H9 (cell line): ENCODE measurements around the gene TNFRSF6B. TPM values are rescaled to one million over a fixed set of nuclear protein-coding genes. Genes with fewer than 3 reads are reported as not detected.

Source experiments
- DNase-seq: peaks from one replicate; pipeline ENCODE4 v3.0.0-alpha.2; 2017
- H2AFZ ChIP-seq: one replicate; pipeline ENCODE4 v1.6.1; 2013; ENCODE audit warnings: mild to moderate bottlenecking, low read length, control low read depth, moderate library complexity
- H2AK5ac ChIP-seq: 2 replicates; pipeline ENCODE4 v1.6.1; 2013; ENCODE audit warnings: low read length, control low read depth, mixed read lengths; ENCODE audit not compliant: insufficient read length
- H2BK120ac ChIP-seq: one replicate; pipeline ENCODE4 v1.6.1; 2013; ENCODE audit warnings: low read depth, mild to moderate bottlenecking, low read length, control low read depth, inconsistent platforms; ENCODE audit not compliant: poor library complexity, severe bottlenecking
- H2BK12ac ChIP-seq: 2 replicates; pipeline ENCODE4 v1.6.1; 2013; ENCODE audit warnings: low read length, control low read depth, mixed read lengths, low read depth; ENCODE audit not compliant: insufficient read length
- H2BK15ac ChIP-seq: 2 replicates; pipeline ENCODE4 v1.6.1; 2013; ENCODE audit warnings: low read depth, low read length, control low read depth
- H2BK20ac ChIP-seq: one replicate; pipeline ENCODE4 v1.6.1; 2013; ENCODE audit warnings: low read depth, mild to moderate bottlenecking, low read length, control low read depth, inconsistent platforms; ENCODE audit not compliant: poor library complexity, severe bottlenecking
- H2BK5ac ChIP-seq: 2 replicates; pipeline ENCODE4 v1.6.1; 2013; ENCODE audit warnings: low read length, control low read depth, mixed read lengths; ENCODE audit not compliant: insufficient read length
- H3K14ac ChIP-seq: 2 replicates; pipeline ENCODE4 v1.6.1; 2013; ENCODE audit warnings: low read length, control low read depth; ENCODE audit not compliant: insufficient read depth
- H3K18ac ChIP-seq: 2 replicates; pipeline ENCODE4 v1.6.1; 2013; ENCODE audit warnings: low read depth, mild to moderate bottlenecking, mixed read lengths, low read length, control low read depth; ENCODE audit not compliant: insufficient read length
- H3K23ac ChIP-seq: 2 replicates; pipeline ENCODE4 v1.6.1; 2013; ENCODE audit warnings: low read length, control low read depth, mixed read lengths, low read depth; ENCODE audit not compliant: insufficient read length
- H3K23me2 ChIP-seq: 2 replicates; pipeline ENCODE4 v1.6.1; 2013; ENCODE audit warnings: low read depth, mild to moderate bottlenecking, mixed read lengths, low read length, control low read depth; ENCODE audit not compliant: insufficient read length, poor library complexity, severe bottlenecking
- H3K27ac ChIP-seq: 2 replicates; pipeline ENCODE4 v1.5.1; 2013; ENCODE audit warnings: low read length, control low read depth, mixed read lengths, low read depth; ENCODE audit not compliant: insufficient read length
- H3K27me3 ChIP-seq: 2 replicates; pipeline ENCODE4 v1.6.1; 2013; ENCODE audit warnings: low read length, control low read depth, inconsistent platforms; ENCODE audit not compliant: insufficient read depth
- H3K4ac ChIP-seq: 2 replicates; pipeline ENCODE4 v1.6.1; 2013; ENCODE audit warnings: low read depth, mild to moderate bottlenecking, control low read depth, inconsistent platforms, low read length, moderate library complexity
- H3K4me1 ChIP-seq: 2 replicates; pipeline ENCODE4 v1.6.1; 2013; ENCODE audit warnings: low read length, control low read depth, inconsistent platforms; ENCODE audit not compliant: insufficient read depth
- H3K4me2 ChIP-seq: 2 replicates; pipeline ENCODE4 v1.6.1; 2013; ENCODE audit warnings: low read length, control low read depth, mixed read lengths; ENCODE audit not compliant: insufficient read length, insufficient read depth
- H3K56ac ChIP-seq: 2 replicates; pipeline ENCODE4 v1.6.1; 2013; ENCODE audit warnings: low read depth, mild to moderate bottlenecking, mixed read lengths, low read length, control low read depth; ENCODE audit not compliant: insufficient read length
- H3K79me1 ChIP-seq: 2 replicates; pipeline ENCODE4 v1.6.1; 2013; ENCODE audit warnings: low read depth, mild to moderate bottlenecking, moderate library complexity, low read length, control low read depth, inconsistent platforms; ENCODE audit not compliant: insufficient read depth, poor library complexity, severe bottlenecking
- H3K79me2 ChIP-seq: 2 replicates; pipeline ENCODE4 v1.6.1; 2013; ENCODE audit warnings: low read length, control low read depth, inconsistent platforms; ENCODE audit not compliant: insufficient read depth
- H3K9ac ChIP-seq: 2 replicates; pipeline ENCODE4 v1.6.1; 2013; ENCODE audit warnings: low read length, control low read depth, mixed read lengths; ENCODE audit not compliant: insufficient read length; ENCODE audit errors: extremely low read depth
- H3K9me3 ChIP-seq: one replicate; pipeline ENCODE4 v1.6.1; 2013; ENCODE audit warnings: low read depth, low read length, inconsistent platforms; ENCODE audit not compliant: control insufficient read depth
- H3T11ph ChIP-seq: one replicate; pipeline ENCODE4 v1.6.1; 2013; ENCODE audit warnings: mild to moderate bottlenecking, low read length, control low read depth, inconsistent platforms
- H4K20me1 ChIP-seq: one replicate; pipeline ENCODE4 v1.6.1; 2013; ENCODE audit not compliant: control insufficient read depth, insufficient read length, insufficient read depth
- H4K5ac ChIP-seq: 2 replicates; pipeline ENCODE4 v1.6.1; 2013; ENCODE audit warnings: low read depth, mild to moderate bottlenecking, mixed read lengths, low read length, control low read depth; ENCODE audit not compliant: insufficient read length
- H4K8ac ChIP-seq: replicated peaks from 2 replicates; pipeline ENCODE4 v1.6.1; 2013; ENCODE audit warnings: low read length, control low read depth, mixed read lengths, low read depth; ENCODE audit not compliant: insufficient read length
- H4K91ac ChIP-seq: 2 replicates; pipeline ENCODE4 v1.6.1; 2013; ENCODE audit warnings: low read depth, mild to moderate bottlenecking, moderate library complexity, mixed read lengths, low read length, control low read depth; ENCODE audit not compliant: insufficient read length
- H3K27ac Mint-ChIP-seq, 3 experiments: 2 replicates in 2 of 3; 3 replicates in 1 of 3; pipeline ENCODE4 v1.8.0; 2020 to 2021; ENCODE audit warnings: mixed read lengths in 3 of 3, mild to moderate bottlenecking in 1 of 3, moderate library complexity in 1 of 3
- H3K27me3 Mint-ChIP-seq: 2 replicates; pipeline ENCODE4 v1.8.0; 2021; ENCODE audit warnings: low read depth, mild to moderate bottlenecking, moderate library complexity, mixed read lengths
- H3K36me3 Mint-ChIP-seq, 3 experiments: 2 replicates in 2 of 3; 3 replicates in 1 of 3; pipeline ENCODE4 v1.8.0; 2020 to 2021; ENCODE audit warnings: low read depth in 3 of 3, mixed read lengths in 3 of 3; ENCODE audit not compliant: insufficient read depth in 1 of 3
- H3K4me1 Mint-ChIP-seq, 2 experiments: 2 replicates each; pipeline ENCODE4 v1.8.0; 2020; ENCODE audit warnings: mixed read lengths in 2 of 2
- H3K4me3 Mint-ChIP-seq, 2 experiments: 2 replicates in 1 of 2; 3 replicates in 1 of 2; pipeline ENCODE4 v1.8.0; 2020 to 2021; ENCODE audit warnings: mild to moderate bottlenecking in 2 of 2, mixed read lengths in 2 of 2, moderate library complexity in 1 of 2
- H3K9me3 Mint-ChIP-seq, 2 experiments: 2 replicates in 1 of 2; 3 replicates in 1 of 2; pipeline ENCODE4 v1.8.0; 2020; ENCODE audit warnings: mild to moderate bottlenecking in 2 of 2, mixed read lengths in 2 of 2, moderate library complexity in 1 of 2
- CTCF ChIP-seq: fragments of 200-600 bp; sonication (generic); conservative IDR thresholded peaks from 3 replicates; pipeline ENCODE4 v1.8.0; 2021; ENCODE audit warnings: antibody characterized with exemption, mild to moderate bottlenecking
- WGBS: extraction: QIAGEN DNeasy Blood & Tissue Kit; methylation state at CpG from one replicate; pipeline ENCODE4 v1.1.7; 2013; ENCODE audit warnings: missing lambda C conversion rate, low lambda C conversion rate, mixed read lengths; ENCODE audit not compliant: insufficient read length; ENCODE audit errors: extremely low coverage; 5-methylcytosine and 5-hydroxymethylcytosine counted together
- total RNA-seq: library from RNA; stranded (reverse); gene quantifications from 2 replicates; pipeline ENCODE4 v1.2.1, GENCODE V29; 2021

Gene TNFRSF6B
- total RNA-seq, 1 experiment from 2014 or later, result not detected

- Mint-ChIP-seq H3K36me3 (peaks cover 27 to 60% (median 55%) of the 10 kb centered on the region in 3 experiments), H3K27me3 (no peaks in the 10 kb centered on the region), H3K4me1 (peaks cover 0 to 4% of the 10 kb centered on the region in 2 experiments; a peak in 1 of 4 replicates), H3K27ac (peak overlapping the region in 2 of 3 experiments; percentile 40 to 68; a peak in 4 of 7 replicates), H3K9me3 (no peaks in the 10 kb centered on the region), H3K4me3 (peak overlapping the region in 1 of 2 experiments; percentile 42; a peak in 1 of 5 replicates)
- H3K4me1 ChIP-seq, result no peaks in the 10 kb centered on the region
- H3K9ac ChIP-seq, result no peak overlapping the region
- H4K20me1 ChIP-seq, result no peaks in the 10 kb centered on the region
- H3K18ac ChIP-seq, result no peak overlapping the region
- no peak overlapping the region for H3K4ac ChIP-seq
- H4K8ac ChIP-seq, result no peak overlapping the region
- H3K79me2 ChIP-seq, result no peaks in the 10 kb centered on the region
- H4K91ac ChIP-seq, result no peak overlapping the region
- H2BK20ac ChIP-seq, result no peak overlapping the region
- no peak overlapping the region for H4K5ac ChIP-seq
- no peak for TF ChIP-seq CTCF
- no peak overlapping the region for H3T11ph ChIP-seq
- peak; percentile 72 for DNase-seq
- no peak overlapping the region for H2AK5ac ChIP-seq
- no peaks in the 10 kb centered on the region for H3K9me3 ChIP-seq
- H2BK12ac ChIP-seq, result no peak overlapping the region
- no CpG with 5 or more reads among the region's 18 CpGs for WGBS
- no peak overlapping the region for H2BK15ac ChIP-seq
- no peak overlapping the region for H2BK5ac ChIP-seq
- no peak overlapping the region for H3K23ac ChIP-seq
- H3K27ac ChIP-seq, result no peak overlapping the region
- no peaks in the 10 kb centered on the region; the same call in 1 of the 2 replicates for H3K27me3 ChIP-seq
- no peak overlapping the region for H2AFZ ChIP-seq
- H3K23me2 ChIP-seq, result no peaks in the 10 kb centered on the region
- no peak overlapping the region for H3K56ac ChIP-seq
- H2BK120ac ChIP-seq, result no peak overlapping the region
- H3K79me1 ChIP-seq, result no peaks in the 10 kb centered on the region
- no peak overlapping the region for H3K4me2 ChIP-seq
- H3K14ac ChIP-seq, result no peak overlapping the region
Observed at GRCh38 chr20:63664861-63665594, 31.4 kb upstream of the TNFRSF6B start.
